GM21825 (cell line): Measurements from ENCODE around the gene SLC39A11.
"Not testable (repeated sequence)": the region's sequence is repeated elsewhere in the genome, so short reads cannot be mapped to it uniquely, and the experiment has no call there.

Source experiments
- ATAC-seq: cut with Tn5 transposase; IDR thresholded peaks from one replicate; pipeline ENCODE4 v1.9.1; 2021; ENCODE audit warnings: mild to moderate bottlenecking, moderate library complexity; ENCODE audit not compliant: unreplicated experiment

Gene SLC39A11

DNA sequence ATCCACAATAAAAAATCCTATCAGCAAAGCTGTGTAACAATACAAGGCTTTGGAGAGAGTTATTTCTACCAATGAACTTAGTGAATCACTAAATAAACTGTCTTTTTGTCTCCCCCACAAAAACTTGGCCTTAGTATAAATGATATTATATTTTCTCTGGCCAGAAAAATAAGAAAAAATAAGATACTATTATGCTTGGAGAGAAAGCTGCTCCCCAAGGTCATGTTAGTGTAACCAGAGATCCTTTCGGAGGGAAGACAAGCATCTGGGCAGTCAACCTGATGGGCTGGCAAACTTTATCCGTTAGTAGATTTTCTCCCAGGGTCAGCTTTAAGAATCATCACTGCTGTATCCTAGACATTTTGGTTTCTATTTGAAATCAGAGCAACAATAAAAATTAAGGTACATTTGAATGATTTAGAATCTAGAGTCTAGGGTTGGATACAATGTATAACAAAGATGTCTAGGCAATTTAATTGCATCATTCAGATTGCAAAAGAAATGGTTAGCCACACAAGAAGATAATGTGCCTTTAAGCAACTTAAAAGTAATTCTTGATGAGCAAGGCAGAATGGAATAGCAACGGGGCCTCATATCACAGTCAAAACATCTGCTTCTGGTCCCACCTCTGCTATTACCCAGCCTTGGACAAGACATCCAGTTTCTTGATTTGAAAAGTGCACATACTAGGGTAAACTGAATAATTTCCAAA, 280.4 kb downstream of the SLC39A11 start:
- no peak for ATAC-seq

DNA sequence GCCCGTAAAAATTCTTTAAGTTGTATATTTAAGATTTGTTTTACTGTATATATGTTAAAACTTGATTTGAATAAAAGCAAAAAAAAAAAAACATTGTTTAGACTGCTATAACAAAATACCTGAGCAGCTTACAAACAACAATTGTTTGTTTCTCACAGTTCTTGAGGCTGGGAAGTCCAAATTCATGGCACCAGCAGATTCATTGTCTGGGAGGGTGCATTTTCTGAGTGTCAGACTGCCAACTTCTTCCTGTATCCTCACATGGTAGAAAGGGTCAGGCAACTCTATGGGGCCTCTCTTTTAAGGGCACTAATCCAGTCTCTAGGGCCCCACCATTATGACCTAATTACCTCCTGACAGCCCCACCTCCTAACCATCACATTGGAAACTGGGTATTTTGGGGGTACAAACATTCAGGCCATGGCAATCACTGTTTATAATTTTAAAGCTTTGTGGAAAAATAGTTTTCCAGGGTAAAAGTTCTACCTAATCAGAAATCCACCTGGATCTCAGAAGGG, 281.4 kb downstream of the SLC39A11 start:
- no peak for ATAC-seq

DNA sequence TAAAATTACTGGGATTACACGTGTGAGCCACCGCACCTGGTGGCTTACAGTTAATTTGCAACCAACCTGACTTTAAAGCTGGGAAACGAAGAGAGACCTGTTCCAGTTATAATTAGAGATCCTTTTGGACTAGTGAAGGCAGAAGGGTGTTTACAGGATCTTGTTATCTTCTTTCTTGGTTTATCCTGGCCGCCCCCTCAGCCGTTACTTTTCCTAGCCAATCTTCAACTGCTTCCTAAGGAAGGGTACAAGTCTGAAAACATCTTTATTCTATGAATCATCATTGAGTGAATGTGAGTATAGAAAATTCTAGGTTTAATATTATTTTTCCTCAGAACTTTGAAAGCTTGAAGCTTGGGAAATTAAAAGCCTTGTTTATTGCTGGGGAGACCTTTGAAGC, 286.5 kb downstream of the SLC39A11 start:
- no peak for ATAC-seq

DNA sequence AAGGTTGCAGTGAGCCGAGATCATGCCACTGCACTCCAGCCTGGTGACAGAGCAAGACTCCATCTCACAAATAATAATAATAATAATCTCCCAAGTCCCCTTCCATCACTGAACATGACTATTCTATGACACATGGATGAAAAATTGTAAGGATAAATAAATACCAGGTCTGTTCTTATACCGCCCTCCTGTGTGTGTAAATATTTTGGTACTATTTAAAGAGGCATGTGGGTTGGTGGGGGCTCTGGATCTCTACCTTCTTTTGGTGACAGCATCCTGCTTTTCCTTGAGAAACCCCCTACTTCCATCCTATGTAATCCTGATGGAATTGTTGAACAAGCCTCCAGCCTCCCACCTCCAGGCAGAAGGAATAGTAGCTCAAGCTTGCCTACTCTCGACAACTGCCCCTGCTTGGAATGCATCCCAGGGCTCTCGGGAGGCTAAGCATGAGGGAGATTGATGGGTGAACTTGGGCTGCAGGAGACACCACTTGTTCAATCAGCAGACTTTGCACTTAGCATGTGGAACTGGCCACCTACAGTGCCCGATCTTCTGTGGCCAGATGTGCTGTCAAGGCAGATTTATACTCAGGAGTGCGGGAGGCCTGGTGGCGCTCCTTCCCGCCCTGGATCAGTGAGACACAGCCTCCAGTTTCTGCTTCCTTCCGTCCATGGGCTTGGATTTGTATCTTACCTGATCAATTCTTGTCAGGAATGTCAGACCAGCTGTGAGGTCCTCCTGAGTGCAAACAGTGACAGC, 287.4 kb downstream of the SLC39A11 start:
- ATAC-seq, result no peak

DNA sequence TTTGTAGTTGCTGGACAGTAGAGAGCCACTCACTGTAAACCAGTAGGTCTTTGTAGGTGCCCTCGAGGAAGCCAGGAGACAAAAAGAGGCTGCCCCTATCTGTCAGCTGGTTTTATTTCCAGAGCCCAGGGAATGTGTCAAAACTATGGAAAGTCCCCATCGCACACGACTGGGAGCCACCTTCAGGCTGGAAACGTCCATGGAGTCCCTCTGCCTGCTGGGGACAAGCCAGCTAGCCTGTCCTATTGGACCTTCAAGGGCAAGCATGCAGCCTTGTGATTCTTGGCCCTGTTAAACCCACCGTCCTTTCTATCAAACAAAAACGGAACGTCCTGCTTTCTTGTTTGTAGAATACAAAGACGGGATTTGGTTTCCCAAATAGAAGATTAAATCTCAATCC, 289.8 kb downstream of the SLC39A11 start:
- ATAC-seq, result no peak

DNA sequence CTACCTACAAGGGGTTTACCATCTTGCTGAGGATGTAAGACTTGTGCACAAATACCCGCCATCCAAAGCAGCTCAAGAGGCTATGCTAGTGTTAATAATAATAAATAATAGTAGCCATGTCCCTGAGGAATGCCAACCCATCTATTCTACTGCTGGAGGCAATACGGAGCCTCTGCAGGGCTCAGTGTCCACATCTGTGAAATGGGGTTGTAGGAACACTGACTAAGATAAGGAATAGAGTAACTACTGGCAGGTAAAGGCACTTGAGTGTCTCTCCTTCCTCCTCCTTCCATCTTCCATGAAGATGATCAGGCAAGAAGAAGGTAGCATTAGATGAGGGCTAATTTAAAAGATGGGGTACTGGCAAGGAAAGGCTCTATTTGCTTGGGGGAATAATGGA, 295.3 kb downstream of the SLC39A11 start:
- ATAC-seq, result no peak

DNA sequence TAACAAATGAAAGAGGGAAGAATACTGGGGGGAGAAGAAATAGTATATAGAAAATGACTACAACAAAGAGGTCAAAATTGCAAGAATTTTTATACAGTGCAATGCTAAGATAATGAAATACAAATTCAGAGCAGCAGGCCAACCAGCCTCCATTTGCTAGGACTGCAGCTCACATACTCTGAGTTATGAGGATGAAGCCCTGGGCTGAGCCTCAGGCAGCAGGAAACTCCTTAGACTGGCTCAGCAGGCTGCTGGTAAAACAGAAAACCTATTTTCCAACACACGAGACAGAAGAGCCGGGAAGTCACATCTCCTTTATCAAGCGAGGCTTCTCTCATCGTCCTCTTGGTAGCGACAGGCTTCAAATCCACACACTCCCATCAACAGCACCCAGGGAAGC, 296.5 kb downstream of the SLC39A11 start:
- ATAC-seq, result no peak

DNA sequence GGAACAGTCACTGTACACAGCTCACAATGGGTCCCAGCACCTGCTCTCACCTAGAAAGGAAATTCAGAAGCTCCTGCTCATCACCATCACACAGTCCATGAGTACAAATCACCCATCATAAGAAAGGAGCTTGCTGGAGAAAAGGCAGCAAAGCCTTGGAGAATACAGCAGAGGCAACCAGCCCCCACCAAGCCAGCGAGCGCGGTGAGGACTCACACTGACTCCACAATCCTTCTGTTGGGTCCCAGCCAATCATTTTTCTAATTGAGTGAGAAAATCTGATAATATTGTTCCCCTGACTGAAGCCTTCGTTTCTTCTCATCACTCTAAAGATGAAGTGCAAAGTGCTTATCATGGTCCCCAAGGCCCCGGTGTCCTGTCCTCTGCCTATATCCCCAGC, 298.3 kb downstream of the SLC39A11 start:
- ATAC-seq, result no peak

DNA sequence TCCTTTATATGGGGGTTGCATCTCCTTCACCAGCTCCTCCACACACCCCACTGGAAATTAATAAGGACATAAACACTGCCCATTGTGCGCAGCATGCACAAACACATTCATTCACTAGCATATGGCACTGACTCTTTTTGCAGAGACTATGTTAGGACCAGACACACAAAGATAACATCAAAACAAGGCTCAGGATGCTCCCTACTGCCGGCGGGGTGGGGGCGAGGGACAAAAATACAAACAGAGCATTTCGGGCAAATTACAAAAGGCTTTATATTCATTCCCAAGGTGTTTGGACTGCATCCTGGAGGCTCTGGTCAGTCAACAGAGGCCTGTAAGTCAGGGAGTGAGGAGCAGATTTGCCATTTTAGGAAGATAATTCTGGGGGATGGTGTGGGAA, 299.7 kb downstream of the SLC39A11 start:
- ATAC-seq, result no peak

DNA sequence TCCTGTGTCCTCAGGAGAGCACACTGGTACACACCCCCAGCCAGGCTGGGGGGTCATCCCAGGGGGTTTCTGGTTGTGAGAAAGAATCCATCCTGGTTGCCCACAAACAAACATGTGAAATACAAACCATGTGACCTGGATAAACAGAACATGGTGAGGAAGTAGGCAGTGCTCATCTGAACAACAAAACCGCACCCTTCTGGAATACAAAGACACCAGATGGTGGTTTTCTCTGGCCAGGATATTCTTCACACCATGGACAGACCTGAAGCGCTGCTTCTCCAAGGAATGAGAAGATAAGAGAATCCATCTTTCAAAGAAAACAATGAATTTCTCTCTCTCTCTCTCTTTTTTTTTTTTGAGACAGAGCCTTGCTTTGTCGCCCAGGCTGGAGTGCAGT, 302.3 kb downstream of the SLC39A11 start:
- no peak for ATAC-seq

DNA sequence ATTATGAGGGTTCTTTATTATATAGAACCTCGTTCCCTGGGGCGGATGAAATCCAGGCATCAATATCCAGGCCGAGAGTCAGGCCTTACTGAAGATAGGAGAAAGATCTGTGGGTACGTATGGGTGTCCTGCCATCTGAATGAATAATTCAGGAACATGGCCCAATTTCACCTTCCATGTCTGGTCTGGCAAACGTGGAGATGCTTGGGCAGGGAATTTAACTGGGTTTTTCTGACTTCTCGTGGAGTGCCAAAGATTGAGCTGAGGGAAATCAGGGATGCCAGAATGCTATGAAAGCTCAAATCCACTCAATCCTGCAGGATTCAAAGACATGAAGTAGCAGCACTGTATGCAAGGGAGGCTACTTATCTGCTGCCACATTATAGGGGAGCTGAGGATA, 302.8 kb downstream of the SLC39A11 start:
- no peak for ATAC-seq

DNA sequence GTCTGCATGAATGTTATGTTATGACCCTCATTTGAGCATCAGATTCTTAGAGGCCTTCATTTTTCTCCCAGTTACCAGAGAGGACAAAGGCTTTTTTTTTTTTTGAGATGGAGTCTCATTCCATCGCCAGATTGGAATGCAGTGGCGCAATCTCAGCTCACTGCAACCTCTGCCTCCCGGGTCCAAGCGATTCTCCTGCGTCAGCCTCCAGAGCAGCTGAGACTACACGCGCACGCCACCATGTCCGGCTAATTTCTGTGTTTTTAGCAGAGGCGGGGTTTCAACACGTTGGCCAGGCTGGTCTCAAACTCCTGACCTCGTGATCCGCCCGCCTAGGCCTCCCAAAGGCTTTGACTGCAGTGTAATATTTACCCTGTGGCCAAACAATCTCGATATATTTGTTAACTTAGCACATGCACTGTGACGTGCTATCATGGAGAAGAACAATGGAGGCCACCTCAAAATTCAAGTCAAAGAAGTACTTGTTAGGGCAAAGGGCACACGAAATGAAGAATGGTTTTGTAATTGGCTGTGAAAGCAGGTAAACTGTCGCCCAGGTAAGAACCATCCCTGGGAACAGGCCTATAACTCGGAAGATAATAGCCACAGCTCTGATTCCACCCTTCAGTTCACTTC, 303.4 kb downstream of the SLC39A11 start:
- ATAC-seq, result no peak

DNA sequence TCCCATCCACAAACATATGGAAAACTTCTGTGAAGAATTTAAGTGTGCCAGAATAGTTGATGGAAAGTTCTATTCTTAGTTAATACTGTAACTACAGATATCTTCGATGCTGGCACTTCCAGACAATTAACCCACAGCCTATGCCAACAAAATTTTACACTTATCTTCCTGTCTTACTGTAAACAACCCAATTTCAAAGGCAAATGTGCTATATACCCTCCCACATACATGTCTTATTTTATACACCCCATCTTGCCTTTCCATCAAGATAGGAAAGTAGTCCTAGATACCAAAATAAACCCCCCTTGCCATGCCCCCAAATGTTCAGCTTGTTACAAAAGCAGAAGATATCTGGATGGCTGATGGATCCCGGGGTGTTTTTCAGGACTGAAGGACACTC, 306.3 kb downstream of the SLC39A11 start:
- ATAC-seq, result no peak

DNA sequence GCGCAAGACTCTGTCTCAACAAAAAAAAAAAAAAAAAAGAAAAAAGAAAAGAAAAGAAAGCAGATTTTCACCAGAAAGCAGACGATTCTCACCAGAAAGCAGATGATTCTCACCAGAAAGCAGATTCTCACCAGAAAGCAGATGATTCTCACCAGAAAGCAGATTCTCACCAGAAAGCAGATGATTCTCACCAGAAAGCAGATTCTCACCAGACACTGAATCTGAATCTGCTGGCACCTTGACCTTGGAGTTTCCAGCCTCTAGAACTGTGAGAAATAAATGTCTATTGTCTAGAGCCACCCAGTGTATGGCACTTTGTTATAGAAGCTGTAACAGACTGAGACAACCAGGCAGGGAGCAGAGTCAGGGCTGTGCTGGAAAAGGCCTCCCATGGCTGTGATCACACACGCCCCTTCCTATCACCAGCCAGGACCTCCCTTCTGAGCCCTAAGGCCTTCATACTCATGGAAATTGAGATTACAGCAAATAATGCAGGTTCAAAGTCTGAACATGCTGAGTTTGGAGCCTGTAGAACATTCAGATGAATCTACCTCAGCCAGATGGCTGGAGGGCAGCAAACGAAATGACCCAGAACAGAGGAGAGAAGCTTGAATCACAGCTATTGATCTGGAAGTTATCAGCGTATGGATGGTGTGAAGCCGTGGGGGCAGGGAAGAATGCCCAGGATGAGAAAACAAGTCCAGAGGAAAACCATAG, 309.3 kb downstream of the SLC39A11 start:
- ATAC-seq, result no peak

DNA sequence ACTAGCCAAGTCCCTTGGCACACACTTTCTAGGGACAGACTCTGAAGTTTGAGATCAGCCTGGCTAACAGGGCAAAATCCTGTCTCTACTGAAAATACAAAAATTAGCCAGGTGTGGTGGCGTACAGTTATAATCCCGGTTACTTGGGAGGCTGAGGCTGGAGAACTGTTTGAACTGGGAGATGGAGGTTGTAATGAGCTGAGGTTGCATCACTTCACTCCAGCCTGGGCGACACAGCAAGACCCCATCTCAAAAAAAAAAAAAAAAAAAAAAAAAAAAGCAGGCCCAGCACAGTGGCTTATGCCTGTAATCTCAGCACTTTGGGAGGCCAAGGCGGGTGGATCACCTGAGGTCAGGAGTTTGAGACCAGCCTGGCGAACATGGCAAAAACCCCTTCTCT, 310.1 kb downstream of the SLC39A11 start:
- not testable (repeated sequence) for ATAC-seq

DNA sequence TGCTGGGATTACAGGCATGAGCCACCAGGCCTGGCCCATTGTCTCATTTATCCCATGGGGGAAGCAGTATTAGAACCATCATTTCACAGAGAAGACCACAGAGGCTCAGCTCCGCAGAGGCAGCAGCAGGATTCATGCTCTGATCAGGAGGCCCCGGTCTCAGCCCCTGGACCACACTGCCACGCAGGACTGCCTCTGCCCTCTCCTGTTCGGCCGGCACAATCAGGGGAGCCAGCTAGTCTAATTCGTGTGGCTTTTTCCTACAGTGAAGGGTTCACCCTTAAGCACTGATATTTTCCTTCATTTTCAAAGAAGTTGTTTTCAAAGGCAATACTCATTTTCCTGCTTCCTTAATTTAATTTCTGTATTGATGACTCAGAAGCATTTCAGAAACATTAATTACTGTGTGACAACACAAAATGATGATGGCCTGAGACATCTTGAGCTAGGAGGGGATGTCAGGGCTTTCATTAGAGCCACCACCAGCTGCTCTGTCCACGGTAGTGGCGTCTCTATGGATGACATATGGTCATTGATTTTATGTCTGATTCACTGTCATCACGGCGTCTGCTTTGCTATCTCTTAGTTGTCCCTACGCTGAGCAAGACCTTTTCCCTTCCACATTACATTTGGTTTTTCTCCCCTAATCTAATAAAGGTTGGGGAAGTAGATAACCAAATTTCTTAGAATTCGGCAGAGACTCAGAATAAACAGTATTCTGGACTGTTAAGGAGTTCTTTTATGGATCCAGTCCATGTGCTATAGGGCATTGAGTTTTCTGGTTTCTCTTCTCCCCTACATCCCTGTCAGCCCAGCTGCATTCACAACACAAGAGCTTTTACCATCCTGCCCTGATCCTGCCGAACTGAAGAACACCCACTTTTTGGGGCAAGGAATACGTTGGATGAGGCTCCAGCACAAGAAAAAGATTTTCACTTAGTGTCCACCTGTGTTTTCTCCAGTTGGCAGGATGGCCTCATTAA, 314.0 kb downstream of the SLC39A11 start:
- ATAC-seq, result no peak

DNA sequence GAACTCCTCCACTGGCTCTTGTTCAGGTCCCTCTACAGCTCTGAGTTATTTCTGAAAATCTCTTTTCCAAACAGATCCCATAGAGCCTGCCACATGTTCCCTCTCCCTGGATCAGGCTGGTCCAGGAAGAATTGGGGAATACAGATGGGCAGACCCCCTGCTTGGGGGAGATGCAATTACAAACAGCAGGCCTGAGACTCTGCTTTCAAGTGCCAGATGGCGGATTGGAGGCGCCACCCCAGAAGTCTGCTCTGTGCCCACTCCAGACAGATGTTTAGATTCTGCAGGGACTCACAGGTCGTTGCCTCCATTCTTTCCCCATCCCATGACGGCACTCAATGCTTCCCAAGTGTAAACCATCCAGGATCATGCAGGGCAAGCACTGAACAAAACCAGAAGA, 316.6 kb downstream of the SLC39A11 start:
- ATAC-seq, result no peak

DNA sequence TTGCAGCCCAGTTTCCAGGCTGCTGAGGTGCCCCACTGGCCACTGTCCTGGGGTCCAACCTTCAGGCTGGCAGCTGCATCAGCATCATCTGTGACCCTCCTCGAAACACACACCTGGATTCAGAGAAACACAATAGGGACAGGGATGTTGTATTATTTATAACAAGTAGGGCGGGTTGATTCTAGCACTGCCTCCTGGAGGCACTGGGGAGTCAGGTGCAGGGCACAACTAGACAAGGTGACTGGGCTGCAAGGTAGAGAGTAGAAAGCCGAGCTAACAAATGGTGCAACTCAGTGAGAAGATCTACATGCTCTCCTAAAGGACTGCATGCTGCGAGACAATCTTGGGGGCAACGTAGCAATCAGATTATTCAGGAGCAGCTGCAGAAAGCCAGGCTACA, 317.3 kb downstream of the SLC39A11 start:
- no peak for ATAC-seq

DNA sequence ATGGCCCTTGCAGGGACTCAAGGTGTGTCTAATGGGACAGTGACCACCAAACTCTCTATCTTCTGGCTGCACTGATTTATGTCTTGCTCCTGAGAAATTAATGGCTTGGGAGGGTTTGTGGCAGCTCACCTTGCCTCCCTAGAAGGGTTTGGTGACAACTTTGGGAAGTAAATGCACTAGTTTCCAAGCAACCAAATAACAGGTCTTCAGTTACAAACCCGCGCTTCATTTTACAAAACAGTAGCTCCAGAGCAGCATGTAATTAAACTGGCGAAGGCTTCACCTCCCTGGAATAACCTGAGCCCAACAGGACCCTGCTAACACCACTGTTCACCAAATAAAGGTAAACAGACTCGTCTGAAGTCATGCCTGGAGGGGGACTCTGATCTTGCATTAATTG, 318.3 kb downstream of the SLC39A11 start:
- no peak for ATAC-seq

DNA sequence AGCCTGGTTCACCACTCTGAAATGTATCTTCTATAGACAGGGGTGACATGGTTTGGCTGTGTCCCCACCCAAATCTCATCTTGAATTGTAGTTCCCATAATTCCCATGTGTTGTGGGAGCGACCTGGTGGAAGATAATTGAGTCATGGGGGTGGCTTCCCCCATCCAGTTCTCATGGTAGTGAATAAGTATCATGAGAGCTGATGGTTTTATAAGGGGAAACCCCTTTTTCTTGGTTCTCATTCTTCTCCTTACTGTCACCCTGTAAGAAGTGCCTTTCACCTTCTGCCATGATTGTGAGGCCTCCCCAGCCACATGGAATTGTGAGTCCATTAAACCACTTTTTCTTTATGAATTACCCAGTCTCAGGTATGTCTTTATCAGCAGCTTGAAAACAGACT, 319.3 kb downstream of the SLC39A11 start:
- not testable (repeated sequence) for ATAC-seq
